ENCODE measurements around the gene OLA1.

Gene OLA1

DNA sequence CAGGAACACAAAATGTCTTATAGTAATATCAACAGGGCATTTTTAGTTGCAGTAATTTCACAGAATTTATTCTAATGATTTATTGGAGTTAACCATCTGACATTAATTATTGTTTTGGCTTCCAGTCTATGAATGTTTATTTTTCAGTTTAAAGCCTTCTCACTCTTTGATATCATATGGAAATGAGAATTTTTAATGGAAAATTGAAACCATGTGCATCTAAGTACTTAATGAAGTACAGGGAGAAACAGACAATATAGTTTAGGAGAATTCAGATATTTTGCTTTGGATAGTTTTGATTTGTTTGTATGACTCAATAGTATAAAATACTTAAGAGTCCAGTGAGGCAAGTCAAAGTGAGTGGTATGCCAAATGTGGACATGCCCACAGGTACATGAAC lies 126.1 kb downstream of the OLA1 start:
- DNase-seq (ENCODE audit: low read depth in 2 of 3, low spot score in 1 of 3): no peak

GRCh38 chr2:174121612-174122011 lies 126.7 kb downstream of the OLA1 start:
- no peak for DNase-seq (ENCODE audit: low read depth in 2 of 3, low spot score in 1 of 3)

DNA sequence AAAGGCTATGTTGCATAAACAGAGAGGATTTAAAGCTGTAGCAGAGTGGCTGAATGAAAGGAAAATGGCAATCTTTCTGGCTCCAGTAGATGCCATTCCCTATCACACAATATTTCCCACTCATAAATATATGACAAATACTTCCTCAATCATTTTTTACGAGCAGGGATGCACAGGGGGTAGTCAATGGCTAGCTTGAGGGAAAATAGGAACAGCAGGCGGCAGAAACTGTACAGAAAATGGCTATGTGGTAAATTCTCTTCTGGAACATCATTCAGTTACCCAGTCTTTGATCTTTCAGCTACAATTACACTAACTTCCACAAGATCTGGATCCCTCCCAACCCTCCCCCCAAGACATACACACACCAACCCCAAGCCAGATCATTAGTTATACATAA lies 127.2 kb downstream of the OLA1 start:
- DNase-seq (ENCODE audit: low read depth in 2 of 3, low spot score in 1 of 3): no peak

DNA sequence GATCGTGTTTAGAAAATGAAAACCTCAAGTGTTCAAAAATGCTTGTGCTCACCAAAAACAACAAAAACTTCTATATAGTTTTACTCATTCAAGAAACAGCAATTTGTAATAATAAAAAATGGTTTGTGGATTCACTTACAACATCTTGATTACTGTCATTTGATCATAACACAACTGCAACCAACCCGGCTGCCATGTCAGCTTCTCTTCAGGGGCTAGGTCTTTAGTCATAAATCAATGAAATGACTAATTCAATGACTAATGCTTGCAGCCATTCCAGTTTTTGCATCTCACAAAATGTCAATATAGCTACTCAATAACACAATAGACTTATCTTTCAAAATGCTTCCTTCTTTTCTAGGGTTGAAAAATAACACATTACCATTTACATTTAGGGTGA lies 128.0 kb downstream of the OLA1 start:
- DNase-seq (ENCODE audit: low read depth in 2 of 3, low spot score in 1 of 3): peak; percentile 25 to 35 (median 26)

GRCh38 chr2:174117951-174118930 lies 130.1 kb downstream of the OLA1 start:
- no peak for DNase-seq (ENCODE audit: low read depth in 2 of 3, low spot score in 1 of 3)

DNA sequence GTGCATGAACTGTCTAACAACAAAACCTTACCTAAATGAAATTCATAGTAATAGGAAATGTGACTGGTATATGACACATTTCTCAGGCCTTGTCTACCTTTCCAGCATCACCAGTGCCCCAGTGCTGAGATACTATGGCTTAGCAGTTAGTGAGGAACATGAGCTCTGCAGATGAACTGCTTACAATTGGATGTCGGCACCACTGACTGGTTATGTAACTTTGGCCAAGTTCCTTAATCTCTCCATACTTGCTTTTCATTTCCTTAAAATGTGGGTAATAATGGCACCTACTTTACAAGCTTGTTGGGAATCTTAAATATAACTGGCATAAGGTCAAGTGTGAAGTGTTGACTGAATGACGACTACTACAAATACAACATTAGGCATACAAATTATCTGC lies 136.3 kb downstream of the OLA1 start:
- DNase-seq (ENCODE audit: low read depth in 2 of 3, low spot score in 1 of 3): no peak

DNA sequence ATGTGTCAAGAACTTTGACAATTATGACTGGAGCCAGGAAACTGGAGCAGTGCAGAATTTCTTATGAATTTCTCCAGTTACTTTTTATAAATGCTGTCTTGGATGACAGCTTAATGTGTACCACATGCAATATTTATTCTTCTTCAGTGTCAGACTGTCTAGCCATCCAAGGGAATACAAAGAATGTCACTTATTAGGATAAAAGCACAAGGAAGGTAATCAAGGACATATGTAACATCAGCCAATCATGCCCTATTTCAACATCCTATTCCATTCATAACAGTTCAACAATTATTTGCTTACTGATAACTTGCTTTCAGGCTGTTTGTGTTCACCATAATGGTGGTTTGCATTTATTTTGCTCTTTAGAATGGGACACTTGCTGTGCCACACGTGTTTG lies 139.8 kb downstream of the OLA1 start:
- DNase-seq (ENCODE audit: low read depth in 2 of 3, low spot score in 1 of 3): no peak

- no peak for DNase-seq (ENCODE audit: low read depth in 2 of 3, low spot score in 1 of 3)
Observed at GRCh38 chr2:174106736-174107135, 141.6 kb downstream of the OLA1 start.

- no peak for DNase-seq (ENCODE audit: low read depth in 2 of 3, low spot score in 1 of 3)
Observed at GRCh38 chr2:174094542-174094941, 153.8 kb downstream of the OLA1 start.

GRCh38 chr2:174090476-174090875 lies 157.9 kb downstream of the OLA1 start:
- no peak for DNase-seq (ENCODE audit: low read depth in 2 of 3, low spot score in 1 of 3)

- no peak for DNase-seq (ENCODE audit: low read depth in 2 of 3, low spot score in 1 of 3)
Observed at GRCh38 chr2:174088706-174089460, 159.4 kb downstream of the OLA1 start.

DNA sequence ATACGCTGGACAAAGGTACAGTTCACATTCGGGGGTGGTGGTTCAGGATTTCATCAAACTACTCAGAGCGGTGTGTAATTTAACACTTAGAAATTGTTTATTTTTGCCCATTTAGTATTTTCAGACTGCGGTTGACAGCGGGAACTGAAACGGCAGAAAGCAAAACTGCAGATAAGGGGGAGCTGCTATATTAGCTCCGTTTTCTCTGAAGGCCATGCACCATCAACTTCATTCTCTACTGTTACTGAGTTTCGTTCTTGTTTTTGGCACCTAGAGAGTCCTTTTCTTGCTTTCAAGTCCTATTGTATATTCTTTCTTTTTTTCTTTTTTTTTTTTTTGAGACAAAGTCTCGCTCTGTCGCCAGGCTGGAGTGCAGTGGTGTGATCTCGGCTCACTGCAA lies 161.6 kb downstream of the OLA1 start:
- DNase-seq (ENCODE audit: low read depth in 2 of 3, low spot score in 1 of 3): no peak

GRCh38 chr2:174085781-174086180 lies 162.6 kb downstream of the OLA1 start:
- DNase-seq (ENCODE audit: low read depth in 2 of 3, low spot score in 1 of 3): no peak

GRCh38 chr2:174083843-174084458 lies 164.4 kb downstream of the OLA1 start:
- no peak for DNase-seq (ENCODE audit: low read depth in 2 of 3, low spot score in 1 of 3)

DNA sequence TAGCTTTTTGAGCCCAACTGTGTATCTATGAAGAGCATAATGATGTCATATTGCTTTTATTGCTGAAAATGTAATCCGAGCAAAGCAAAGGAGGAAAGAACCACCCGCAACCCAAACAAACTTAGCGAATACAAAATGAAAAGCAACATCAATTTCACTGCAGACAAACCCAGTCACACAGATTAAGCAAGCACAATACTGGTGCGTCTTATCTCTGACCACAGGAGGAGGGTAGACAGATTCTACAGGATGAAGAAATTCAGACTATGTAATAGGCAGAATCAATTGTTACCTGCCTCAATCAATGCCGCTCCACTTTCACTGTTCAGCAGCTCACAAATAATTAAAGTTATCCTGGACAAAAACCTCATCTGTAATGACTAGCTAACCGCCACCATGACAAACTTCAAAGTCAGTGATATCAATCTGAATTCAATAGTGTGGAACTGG lies 167.6 kb downstream of the OLA1 start:
- DNase-seq (ENCODE audit: low read depth in 2 of 3, low spot score in 1 of 3): no peak

GRCh38 chr2:174078275-174078674 lies 170.1 kb downstream of the OLA1 start:
- DNase-seq (ENCODE audit: low read depth in 2 of 3, low spot score in 1 of 3): no peak

DNA sequence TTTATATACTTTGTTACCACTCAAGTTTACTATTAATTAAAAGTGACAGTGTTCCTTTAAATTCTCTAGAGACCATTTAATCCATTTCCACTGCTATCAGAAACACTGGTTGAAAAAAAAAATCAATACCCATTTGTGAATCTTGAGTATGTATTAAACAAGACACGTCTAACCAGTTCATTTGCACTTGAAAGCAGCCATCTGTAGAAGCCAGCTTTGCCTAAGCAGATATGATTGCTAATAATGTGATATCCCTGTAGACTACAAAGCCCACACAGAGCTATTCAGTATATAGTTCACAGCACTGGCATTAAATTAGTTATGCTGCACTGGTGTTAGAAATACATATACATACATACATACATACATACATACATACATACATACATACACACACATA lies 171.4 kb downstream of the OLA1 start:
- no peak for DNase-seq (ENCODE audit: low read depth in 2 of 3, low spot score in 1 of 3)

- no peak for DNase-seq (ENCODE audit: low read depth in 2 of 3, low spot score in 1 of 3)
Observed at GRCh38 chr2:174076040-174076439, 172.3 kb downstream of the OLA1 start.

DNA sequence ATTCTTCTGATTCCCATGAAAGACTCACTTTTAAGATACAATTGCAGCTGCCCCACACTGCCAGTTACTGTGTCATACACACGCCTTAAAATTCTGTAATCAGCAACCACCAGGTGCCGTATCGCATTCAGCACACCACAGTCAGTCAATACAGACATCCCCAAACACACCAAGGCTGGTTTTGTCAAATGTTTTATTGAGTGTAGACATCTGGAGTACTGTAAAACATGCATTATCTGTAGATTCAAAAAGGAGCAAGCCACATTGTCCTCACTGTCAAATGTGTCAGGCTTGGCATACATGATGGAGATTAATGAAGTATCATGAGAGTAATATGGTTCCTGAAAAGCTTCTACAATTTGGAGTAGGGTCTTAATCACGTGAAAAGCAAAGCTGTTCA lies 173.5 kb downstream of the OLA1 start:
- DNase-seq (ENCODE audit: low read depth in 2 of 3, low spot score in 1 of 3): no peak

DNA sequence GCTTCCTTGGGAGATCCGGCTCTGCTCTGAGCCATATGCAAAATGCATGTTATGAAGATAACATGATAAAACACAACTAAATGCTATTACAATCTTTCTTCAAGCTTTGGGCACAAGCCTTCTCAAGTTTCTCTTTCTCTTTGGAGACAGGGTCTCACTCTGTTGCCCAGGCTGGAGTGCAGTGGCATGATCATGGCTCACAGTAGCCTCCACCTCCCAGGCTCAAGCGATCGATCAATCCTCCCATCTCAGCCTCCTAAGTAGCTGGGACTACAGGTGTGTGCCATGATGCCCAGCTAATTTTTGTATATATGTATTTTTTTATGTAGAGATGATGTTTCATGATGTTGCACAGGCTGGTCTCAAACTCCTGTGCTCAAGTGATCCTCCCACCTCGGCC lies 175.5 kb downstream of the OLA1 start:
- no peak for DNase-seq (ENCODE audit: low read depth in 2 of 3, low spot score in 1 of 3)

- no peak for DNase-seq (ENCODE audit: low read depth in 2 of 3, low spot score in 1 of 3)
Observed at GRCh38 chr2:174072069-174072468, 176.3 kb downstream of the OLA1 start.

DNA sequence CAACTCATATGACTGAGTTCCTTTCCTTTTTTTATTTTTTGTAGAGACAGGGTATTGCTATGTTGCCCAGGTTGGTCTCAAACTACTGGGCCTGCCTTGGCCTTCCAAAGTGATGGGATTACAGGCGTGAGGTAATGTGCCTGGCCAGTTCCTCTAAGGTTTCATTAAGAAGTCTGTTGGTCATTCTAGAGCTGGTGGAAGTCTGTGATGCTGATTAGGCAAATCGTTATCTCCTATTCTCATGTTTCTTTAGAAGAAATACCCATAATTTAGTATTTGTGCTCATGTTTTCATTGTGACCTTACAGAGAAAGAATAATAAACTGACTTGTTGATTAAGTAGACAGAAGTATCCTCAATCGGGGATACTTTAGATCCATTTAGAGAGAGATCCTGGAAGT lies 177.0 kb downstream of the OLA1 start:
- DNase-seq (ENCODE audit: low read depth in 2 of 3, low spot score in 1 of 3): no peak

Measured in stimulated activated CD4-positive, alpha-beta T cell treated with anti-CD3 and anti-CD28 coated beads, Interleukin-12 subunit alpha, Interleukin-12 subunit beta, amount 100 ng/mL, for 48 hours (primary cell).